NCI-H526 (cell line): ENCODE results near the gene ZACN.
"Not testable (repeated sequence)": the region's sequence is repeated elsewhere in the genome, so short reads cannot be mapped to it uniquely, and the experiment has no call there.

Experiments used
- DNase-seq, 2 experiments: peaks; one replicate each; lab custom pipeline; 2025; lab: John Stamatoyannopoulos, UW

ZACN gene

DNA sequence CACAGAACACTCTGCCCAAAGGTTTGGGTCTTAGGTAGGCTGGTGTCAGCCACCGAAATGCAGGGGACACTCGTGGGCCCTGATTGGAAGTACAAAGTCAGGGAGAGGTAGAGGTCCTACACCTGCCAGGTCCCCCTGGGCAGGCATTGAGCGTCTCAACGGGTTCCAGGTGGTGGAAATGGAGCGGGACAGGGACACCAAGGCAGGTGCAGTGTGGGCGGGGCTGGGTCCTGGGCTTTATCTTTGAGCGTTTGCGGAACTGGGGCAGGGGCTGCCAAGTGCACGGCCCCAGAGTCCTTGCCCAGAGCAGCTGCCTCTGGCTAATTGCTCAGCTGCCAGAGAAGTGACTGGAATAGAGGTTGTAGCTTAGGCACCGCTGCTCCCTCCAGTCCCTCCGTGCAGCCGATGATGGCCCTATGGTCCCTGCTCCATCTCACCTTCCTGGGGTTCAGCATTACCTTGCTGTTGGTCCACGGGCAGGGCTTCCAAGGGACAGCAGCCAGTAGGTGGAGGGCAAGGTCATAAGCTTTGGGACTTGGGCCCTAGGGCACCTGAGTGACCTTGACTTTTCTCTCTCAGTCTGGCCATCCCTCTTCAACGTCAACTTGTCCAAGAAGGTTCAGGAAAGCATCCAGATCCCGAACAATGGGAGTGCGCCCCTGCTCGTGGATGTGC is at the start of gene ZACN:
Gene ZACN (plus strand): TSS at position 323 of the 675 bp plus-strand sequence. CDS start 83 bp downstream, at position 406.
- DNase-seq = peak in 1 of 2 experiments; percentile 37

DNA sequence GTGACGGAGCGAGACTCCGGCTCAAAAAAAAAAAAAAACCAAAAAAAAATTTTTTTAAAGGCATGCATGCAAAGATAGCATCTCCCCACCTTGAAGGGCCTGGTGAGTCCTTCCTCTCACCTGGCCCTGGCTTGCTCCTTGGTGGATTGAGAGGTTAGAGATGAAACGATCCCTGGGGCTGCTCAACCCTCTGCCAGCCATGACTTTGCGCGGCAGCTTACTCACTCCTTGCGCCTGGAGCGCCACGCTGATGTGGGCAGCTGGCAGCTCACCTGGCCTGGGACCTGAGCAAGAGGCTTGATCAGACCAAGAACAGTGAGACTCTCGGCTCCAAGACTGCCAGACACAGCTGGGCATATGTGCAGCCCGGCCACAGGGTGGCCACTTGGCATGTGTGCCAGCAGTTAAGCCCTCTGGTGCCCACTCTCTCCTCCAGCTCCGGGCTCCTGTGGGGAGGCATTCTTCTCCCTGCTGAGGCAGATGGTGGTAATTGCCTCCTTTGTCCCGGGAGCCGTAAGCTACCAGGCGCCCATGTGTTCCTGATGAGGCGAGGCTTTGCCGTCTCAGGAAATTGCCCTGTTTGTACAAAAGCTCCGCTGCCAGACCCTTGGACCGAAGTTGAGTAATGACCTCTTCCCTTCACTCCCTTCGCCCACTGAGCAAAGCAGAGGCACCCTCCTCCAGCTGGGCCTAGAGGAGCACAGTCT is 46.8 kb upstream of the ZACN start:
- no peak for DNase-seq

DNA sequence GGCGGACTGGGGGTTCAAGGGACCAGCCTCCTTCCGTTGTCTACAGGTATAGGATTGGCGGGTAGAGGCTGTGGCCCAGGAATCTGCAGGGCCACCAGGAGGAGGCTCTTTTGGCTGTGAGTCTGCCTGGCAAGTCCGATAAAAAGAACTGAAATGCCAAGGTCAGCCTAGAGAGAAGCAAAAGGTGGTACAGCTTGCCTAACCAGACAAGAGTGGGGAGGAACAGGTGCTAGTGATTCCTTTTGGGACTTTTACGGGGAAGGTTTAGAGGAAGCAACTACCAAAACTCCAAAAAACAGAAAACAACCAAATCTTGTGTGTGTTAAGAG is 46.2 kb upstream of the ZACN start:
- DNase-seq = no peak

DNA sequence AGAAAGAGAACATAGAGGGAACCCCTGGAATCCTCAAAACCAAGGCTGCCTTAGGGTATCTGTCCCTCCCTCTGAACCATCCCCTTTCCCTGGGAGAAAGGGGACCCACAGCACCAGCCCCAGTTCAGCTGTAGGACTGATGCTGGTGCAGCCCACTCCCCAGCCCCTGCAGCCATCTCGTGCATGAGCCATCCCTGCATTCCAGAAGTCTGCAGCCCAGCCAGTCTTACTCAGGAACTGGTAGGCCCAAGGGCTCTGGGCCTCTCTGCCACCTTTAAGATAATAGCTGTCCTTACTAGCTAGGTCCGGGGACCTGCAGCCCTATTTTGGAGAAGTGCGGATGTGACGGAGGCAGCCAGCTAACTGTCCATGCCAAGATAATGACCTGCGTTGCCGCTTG is 45.8 kb upstream of the ZACN start:
- no peak for DNase-seq

DNA sequence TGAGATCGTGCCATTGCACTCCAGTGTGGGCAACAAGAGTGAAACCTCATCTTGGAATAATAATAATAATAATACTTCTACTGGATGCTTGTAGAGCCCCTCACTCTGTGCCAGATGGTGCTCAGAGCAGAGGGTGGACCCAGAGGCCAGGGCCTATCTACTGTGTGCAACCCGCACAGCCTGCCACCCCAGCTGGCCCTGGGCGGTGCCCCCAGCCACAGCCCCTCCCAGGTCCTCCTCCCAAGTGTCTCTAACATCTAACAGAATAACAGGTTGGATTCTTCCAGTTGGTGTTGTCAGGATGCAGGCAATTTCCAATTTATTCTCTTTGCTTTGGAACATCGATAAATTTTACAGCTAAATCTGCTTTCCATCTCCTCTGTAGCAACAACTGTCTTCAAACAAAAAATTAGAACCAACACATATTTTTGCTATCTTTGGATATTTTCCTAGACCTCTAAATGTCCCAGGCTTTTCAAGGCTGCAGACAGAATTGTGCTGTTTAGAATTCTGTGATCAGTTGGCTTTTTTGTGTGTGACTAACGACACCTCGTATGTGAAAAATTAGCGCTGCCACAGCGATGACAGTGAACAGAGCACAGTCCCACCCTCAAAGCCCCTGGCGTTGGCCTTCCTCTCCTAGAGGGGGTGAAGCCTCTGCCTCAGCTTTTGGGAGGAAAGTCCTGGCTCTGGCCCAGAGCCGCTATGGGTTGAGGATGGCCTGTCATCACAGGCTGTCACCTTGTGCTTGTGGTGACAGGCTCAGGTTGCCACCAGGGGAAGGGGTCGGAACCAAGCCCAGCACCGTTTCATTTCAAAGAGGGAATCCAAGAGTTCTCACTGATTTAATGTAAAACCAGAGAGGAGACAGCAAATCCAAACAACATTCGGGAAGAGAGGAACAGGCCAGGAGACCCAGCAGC is 44.3 kb upstream of the ZACN start:
- no peak for DNase-seq

DNA sequence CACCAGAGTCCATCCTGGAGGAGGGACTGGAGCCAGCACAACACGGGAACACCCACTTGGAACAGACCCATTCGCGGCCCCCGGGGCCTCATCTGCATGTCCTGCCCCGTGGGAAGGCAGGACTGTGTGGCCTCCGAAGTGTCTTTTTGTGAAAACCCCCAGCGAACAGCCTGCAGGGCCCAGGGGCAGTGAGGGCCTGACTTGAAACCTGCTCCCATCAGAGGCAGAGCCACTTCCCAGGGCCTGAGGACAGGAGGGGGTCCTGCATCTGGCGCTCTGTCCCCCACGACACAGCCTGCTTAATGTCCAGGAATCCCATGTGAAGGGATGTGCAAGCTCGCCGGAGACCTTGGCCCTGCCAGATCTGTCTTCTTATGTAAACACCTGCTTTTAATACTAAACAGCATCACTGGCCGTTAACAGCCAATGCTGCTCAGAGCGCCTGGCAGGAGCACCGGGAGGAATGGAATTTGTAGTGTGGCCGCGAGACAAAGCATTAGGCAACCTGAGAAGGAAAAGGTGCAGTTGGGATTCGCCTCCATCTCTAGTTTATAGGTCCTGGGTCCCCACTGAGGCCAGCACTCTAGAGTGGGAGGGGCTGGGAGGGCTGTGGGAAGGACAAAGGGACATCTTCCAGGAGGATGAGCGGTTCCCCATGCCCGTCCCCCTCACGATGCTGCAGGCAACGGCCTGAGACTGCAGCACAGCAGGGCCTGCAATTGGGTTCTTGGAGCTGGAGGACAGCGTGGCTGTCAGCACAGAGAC is 42.3 kb upstream of the ZACN start:
- DNase-seq = peak; percentile 73 to 87

DNA sequence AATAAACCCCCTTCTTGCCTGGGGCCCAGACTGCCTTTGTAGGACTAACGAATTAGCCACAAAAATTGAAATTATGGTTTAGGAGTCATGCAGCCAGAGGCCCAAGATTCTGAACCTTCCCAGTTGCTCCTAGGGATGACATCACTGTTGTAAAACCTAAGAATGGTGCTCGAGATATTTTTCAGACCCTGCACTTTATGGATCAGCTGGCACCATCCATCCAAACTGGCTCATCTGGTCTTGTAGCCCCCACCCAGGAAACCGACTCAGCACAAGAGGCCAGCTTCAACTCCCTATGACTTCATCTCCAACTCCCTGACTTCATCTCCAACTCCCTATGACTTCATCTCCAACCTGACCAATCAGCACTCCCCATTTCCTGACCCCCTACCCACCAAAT is 40.9 kb upstream of the ZACN start:
- no peak for DNase-seq

DNA sequence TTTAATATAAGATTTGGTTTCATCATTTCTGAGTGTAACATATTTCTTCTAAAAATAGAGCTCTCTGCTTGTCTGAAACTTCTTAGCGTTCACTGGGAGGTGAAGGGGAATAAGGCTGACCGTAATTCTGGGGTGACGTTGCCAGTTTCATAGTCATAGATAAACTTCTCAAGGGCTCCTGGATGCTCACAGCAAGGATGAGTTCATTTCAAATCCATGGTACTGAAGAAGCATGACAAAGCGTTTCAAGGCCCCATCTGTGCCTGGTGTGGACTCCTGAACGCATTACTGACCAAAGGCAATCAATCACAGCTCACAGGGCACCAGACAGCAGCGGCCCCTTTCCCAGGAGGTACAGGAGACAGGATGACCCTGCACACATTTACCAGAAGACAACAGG is 39.9 kb upstream of the ZACN start:
- DNase-seq = no peak

DNA sequence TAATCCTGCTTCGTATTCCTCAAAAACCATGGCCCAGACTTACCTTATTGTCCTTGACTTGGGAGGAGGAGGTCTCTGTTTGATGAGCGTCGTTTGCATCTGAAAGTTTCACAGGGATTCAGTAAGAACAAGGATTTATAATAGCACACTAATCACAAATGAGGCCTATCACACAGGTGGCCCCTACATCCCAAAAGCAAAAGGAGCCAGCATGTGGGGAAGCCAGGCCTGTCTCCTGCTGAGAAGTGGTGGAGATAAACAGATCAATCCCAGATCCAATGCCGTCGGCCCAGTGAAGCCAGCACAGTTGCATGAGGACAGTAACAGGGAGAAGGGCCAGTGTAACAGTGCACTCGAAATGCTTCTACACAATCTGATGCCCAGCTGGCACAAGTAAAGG is 38.6 kb upstream of the ZACN start:
- no peak for DNase-seq

DNA sequence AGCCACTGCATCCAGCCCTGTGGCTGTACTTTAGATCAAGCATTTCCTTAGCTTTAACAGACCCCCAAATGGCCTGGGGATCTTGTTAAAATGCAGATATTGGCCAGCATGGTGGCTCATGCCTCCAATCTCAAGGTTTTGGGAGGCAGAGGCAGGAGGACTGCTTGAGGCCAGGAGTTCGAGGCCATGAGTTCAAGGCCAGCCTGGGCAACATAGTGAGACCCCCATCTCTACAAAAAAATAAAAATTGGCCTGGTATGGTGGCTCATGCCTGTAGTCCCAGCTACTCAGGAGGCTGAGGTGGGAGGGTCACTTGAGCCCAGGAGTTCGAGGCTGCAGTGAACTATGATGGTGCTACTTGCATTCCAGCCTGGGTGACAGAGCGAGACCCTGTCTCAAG is 36.1 kb upstream of the ZACN start:
- not testable (repeated sequence) for DNase-seq

DNA sequence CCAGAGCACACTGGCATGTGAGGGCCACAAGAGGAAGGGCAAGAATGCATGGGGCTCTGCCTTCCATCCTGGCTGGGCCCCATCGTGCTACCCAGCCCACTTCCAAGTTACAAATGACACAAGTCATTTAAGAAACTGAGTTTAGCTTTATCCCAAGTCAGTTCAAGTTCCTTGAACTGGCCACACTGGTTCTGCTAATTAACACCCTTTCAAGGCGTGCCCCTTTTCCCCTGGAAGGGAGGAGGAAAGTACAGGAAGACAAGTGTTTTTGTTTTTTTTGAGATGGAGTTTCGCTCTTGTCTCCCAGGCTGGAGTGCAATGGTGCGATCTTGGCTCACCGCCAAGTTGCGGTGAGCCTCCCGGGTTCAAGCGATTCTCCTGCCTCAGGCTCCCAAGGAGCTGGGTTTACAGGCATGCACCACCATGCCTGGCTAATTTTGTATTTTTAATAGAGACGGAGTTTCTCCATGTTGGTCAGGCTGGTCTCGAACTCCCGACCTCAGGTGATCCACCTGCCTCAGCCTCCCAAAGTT is 34.4 kb upstream of the ZACN start:
- not testable (repeated sequence) for DNase-seq

DNA sequence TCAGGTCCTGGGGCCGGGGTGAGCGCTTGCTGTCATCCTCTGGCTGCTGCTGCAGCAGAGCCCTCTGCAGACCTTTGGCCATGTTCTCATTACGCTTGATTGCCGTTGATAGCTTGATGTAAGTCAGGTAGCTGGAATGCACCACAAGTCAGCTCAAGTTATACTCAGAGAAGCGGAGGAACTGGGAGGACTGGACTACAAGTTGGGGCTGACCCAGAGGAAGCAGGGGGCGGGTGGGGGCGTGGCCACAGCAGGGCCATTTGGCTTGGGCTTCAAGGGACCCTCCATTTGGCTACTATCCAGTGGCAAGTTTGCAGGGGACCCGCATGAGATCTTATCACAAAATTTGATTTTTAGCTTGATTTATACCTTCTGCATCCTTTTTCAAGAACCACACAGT is 32.9 kb upstream of the ZACN start:
- no peak for DNase-seq

DNA sequence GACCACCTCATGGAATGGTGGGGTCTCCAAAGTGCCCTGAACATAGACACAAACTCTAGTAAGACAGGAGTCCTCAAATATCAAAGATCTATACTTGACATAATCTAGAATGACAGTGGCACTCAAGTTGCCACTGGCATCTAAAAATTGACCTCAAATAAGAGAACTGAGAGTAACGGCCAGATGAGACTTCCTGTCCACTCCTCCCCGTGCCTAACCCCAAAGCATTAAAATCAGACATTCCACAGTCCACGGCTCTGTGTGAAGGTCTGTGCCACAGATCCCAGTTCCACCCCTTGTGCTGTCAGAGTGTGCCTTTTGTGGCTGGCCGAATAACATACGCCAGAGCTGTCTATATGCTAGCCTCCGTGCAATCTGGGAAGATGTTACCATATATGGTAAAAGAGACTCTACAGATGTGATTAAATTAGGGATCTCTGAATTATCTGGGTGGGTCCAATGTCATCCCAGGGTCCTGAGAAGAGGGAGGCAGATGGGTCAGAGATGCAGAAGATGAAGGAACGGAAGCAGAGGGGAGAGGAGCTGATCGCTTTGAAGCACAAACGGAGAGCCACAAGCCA is 30.9 kb upstream of the ZACN start:
- no peak for DNase-seq

DNA sequence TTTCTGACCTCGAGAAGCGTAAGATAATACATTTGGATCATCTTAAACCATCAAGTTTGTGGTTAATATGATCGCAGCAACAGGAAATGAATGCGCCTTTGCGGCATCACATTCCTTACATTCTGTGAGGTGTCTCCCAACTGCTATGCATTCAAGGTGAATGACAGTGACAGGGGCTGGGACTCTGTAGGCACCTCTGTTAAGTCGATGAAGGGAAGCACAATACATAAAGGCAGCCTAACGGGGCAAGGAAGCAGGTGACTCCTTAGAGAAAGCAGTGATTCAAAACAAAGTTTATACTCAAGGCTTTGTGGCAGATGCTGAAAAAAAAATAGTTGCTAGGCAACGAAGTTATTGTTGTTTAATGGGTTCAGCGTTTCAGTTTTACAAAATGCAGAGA is 30.3 kb upstream of the ZACN start:
- no peak for DNase-seq

DNA sequence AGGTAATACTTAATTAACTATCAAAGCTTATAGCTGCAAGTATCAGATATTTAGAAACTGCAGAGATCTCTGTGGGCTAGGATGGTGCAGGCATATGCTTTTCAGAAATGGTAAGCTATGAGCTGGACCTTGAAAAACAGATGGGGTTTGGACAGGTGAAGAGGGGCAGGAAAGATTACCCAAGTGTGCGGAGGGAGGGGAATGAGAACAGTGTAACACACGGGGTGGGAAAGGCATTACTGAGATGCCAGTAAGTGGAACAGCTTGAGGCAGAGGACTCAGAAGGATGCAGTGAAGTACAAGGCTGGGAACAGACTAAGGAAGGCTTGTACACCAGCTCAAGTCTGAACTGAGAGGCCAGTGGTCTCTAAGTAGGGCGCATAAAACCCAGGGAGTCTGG is 29.7 kb upstream of the ZACN start:
- no peak for DNase-seq

DNA sequence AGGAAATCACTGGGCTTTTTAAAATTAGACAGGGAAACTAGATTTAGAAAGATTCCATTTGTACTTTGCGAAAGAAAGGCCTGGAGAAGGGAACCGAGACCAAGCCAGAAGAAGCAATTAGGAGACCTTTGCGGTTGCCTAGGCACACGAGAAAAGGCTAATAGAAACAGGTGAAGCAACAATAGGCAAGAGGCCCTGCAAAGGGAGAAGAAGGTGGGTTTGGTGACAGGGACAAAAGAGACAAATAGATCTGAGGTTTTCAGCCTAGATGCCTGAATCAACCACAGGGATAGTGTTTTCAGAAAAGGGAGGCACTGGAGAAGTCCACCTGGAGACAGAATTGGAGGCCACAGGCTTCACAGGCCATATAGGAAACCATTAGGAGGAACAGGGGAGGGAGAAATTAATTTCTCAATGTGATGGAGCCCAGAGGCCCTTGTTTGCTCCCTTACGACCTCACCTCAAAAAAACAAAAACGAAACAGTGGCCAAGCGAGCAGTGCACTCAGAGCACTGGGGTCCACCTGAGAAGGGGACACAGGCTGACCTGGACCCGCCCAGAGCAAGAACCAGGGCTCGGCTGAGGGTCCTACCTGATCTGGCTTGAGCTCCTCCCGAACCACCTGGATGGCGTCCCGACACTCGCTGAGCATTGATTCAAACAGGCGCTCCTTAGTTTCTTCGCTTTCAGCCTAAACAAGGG is 29.0 kb upstream of the ZACN start:
- DNase-seq = no peak

DNA sequence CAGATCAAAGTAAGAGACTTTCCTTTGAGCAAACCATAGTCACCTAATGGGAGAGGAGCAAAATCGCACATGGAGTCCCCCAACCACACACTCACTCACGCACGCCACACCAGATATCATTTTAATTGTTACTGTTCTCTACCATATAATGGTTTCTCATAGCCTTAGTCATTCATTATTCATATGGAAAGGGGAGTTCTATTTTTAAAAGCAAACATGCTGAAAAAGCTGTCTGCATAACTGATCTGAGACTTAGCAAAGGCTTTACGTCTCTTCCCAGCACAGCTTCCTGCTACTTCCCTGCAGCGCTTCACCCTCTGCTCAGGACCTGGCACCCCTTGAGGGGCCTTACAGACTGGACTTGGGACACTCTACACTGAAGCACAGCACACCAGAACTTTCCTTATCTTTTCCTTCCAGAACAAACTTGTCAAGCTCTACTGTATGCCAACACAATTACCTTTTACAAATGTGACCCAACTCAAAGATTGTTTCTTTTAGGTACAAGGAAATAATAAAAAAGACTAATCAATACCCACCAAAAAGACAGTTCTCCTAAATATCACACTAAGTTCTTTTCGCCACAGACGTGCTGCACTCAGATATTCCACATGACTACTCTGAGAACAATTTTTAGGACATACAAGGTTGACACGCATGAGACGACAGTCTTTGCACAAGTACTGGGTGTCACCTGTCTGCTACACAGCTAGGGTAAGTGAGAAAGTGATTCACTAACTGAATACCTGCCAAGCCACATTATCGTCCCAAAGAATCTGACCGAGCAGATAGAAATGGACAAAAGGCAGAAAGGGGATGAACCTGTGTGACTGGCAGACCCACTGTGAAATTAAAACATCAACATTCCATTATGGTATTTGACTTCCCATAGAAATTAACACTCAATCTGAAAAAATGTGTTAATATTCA is 28.2 kb upstream of the ZACN start:
- DNase-seq = no peak

DNA sequence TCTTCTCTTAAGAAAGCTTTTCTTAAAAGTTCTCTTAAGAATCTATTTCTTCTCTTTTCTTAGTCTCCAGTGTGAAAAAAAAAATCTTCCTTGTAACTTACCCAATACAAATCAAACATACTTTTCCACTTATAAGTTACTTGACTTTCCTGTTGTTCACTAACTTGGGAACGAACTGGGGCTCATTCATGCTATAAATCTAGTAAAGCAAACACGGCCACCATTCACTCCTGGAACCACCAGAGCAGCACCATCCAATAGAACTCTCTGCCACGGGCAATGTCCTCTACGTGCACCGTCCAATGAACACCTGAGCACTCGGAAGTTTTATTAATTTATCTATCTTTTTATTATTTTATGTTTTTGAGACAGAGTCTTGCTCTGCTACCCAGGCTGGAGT is 27.4 kb upstream of the ZACN start:
- no peak for DNase-seq

DNA sequence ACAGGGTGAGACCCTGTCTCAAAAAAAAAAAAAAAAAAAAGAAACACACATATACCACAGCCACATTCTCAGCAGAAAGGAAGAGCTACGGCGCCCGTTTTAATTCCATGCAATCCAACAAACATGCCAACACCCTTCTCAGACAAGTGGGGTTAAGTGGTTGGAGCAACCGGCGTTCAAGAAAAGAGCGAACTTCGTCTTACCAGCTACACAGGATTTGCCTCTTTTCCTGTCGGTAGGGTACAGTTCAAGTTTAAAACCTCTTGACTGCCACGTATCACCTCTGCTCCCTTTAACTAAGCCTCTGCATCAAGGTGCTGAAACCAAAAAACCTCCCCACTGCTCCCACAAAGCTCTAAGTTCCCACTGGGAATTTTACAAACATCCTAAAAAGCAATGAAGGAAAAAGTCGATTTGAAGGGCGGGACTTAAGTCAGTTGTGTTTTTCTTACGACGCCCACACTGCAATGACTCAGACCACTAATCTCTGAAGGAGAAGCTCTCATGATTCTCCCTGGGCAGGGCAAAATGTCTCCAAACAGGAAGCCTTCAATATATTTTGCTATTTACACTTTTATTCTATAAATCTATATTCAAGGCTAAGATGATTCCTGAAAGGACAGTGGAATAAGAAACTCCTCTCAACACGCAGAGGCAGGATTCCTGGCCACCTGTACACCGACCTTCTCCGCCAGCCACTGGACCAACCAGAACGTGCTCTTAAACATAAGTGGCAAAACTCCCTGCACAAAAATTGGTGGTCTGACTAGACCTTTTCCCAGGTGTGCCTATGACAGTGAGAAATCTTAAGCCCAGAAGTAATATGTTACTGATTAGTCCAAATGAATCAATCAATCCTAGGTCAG is 25.5 kb upstream of the ZACN start:
- DNase-seq = no peak
